22Rv1 (cell line): ENCODE data around the gene ACR.

Source experiments
- H3K27ac ChIP-seq: fragments of 450-650 bp; 2 replicates; pipeline ENCODE4 v1.5.1; 2017
- CTCF ChIP-seq: fragments of 450-650 bp; IDR thresholded peaks from 2 replicates; pipeline ENCODE4 v1.5.1; 2017; ENCODE audit warnings: mild to moderate bottlenecking
- ZFX ChIP-seq: fragments of 450-650 bp; IDR thresholded peaks from 2 replicates; pipeline ENCODE4 v1.6.1; 2017; ENCODE audit warnings: antibody characterized with exemption, borderline replicate concordance

The ACR gene

DNA sequence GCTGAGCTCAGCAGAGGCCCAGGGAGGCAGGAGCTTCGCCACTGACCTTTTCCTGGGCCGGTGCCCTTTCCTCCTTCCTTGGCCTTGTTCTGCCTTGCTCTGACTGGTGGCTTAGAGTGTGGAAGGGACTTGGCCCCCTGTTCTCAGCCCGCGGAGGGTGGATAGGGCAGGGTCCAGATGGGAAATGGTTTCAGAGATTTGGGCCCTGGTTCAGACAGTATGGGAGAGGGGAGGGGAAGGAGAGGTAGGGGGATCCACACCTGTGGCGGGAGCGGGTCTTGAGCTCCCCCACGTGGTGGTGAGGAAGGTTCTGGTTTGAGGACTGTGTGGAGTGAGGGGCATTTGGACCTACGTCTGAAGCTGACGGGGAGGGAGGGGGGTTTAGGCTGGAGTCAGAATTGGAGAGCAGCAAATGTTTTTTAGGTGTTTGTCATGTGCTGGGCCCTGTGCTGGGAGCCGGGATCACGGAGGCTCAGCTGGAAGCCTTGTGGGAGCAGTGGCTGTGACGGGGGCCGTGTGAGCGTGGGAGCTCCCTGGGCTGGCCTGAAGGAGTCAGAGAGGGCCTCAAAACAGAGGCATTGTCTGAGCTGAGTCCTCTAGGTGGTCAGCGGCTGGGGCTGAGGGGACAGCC lies 38.1 kb upstream of the ACR start:
- TF ChIP-seq CTCF: peak; percentile 14; the same call in 1 of the 2 replicates
- no peak for TF ChIP-seq ZFX
- no peak overlapping the region for H3K27ac ChIP-seq

DNA sequence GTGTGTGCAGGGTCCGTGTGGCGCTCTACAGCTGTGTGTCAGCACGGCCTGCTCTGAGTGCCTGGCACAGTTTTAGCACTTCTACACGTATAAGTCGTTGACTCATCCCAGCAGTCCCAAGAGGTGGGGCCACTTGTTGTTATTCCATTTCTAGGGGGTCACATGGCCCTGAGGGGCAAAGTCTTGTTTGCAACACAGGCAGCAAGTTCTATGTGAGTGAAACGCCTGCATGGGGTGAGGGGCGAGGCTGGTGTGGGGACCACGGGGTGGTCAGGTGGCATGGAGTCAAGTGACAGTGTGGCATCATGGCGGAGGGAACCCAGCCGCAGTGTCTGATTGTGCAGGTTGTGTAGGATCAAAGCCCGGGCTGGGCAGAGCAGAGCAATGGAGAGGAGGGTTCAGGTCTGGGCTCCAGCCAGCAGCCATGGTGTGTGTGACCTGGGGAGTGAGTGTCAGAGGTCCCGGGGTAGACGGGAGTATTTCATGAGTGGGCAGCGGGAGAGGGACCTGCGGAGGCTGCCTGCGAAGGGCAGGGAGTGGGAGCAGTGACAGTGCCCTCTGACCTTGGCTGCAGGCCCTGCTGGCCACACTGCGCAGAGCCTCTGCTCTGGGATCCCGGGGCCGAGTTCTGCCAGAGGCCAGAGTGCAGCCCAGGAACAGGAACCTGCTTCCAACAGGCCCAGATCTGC lies 37.5 kb upstream of the ACR start:
- no peak overlapping the region for H3K27ac ChIP-seq
- no peak for TF ChIP-seq ZFX
- no peak for TF ChIP-seq CTCF

DNA sequence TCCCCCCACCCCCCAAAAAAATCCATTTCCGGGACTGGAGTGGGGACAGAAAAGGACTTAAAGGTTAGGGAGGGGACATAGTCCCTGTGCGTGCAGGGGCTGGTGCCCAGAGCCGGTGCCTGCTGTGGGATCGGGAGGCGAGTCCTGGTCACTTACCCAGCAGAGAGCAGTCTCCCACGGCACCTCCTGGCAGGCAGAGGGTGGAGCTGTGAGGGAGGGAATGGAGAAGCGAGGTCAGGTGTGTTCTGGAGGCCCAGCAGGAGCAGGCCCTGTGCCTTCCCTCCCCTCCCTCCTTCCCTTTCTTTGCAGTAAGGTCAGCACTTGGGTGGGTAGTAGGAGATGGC lies 37.0 kb upstream of the ACR start:
- no peak overlapping the region for H3K27ac ChIP-seq
- no peak for TF ChIP-seq ZFX
- no peak for TF ChIP-seq CTCF

- TF ChIP-seq ZFX (no peak), CTCF (no peak)
- H3K27ac ChIP-seq: no peak overlapping the region
These were observed 36.4 kb upstream of the ACR start for GRCh38 chr22:50701428-50702154.

- no peak for TF ChIP-seq CTCF
- TF ChIP-seq ZFX: no peak
- no peak overlapping the region for H3K27ac ChIP-seq
These were observed 35.7 kb upstream of the ACR start for GRCh38 chr22:50702261-50702671.

DNA sequence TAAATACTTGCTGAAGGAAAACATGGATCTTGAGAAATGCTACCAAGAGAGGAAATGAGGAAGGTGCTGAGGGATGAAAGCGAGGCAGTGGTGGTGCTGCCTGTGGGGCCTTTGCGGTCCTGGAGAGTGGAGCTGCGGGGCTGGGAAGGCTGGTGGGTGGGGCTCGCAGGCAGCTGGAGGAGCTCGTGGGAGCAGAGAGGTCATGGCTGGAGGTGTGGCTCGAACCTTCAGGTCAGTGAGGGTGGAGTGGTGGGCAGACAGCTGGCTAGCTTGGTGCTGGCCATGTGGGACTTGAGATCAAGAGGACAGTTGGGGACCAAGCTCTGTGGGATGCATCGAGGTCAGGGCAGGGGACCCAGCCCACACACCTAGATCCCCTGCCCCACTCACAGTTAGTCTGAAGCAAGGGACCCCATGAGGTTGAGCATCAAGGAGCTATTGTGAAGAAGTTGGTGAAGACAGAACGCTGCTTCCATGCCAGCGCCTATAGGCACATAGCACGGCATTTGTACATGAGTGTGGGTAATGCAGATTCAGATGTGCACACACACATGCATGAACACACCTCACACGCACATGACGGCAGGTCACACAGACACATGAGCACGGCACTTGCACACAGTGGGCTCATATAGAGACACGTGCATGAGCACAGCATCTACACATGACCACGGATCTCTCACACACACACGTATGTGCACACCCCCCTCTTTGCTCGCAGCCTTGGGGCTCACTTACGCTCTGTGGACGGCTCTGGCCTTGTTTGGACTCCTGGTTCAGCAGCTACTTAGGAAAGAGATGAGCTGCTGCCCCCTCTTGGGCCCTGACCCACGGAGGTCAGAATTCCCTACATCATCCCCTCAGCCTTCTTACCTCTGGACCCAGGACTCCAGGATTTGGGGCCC lies 34.9 kb upstream of the ACR start:
- H3K27ac ChIP-seq: no peak overlapping the region
- TF ChIP-seq CTCF: no peak
- no peak for TF ChIP-seq ZFX
